ENCODE measurements around the gene FER. TPM values are rescaled to one million over a fixed set of nuclear protein-coding genes. Genes with fewer than 3 reads are reported as not detected.

FER gene
- total RNA-seq, 1 donor from 2014 or later, result 75.4 TPM

- FAIRE-seq (no peak), DNase-seq (ENCODE audit: low spot score in 2 of 2) (no peak)
Measured at GRCh38 chr5:109215040-109215439, 467.3 kb downstream of the FER start.

- DNase-seq (ENCODE audit: low spot score in 2 of 2), result no peak
Measured at GRCh38 chr5:109218818-109219217, 471.1 kb downstream of the FER start.

GRCh38 chr5:109223531-109223930 is 475.8 kb downstream of the FER start:
- FAIRE-seq (no peak), DNase-seq (ENCODE audit: low spot score in 2 of 2) (no peak)

More at GRCh38 chr5:109218818-109219217, 471.1 kb downstream of the FER start:
- FAIRE-seq, result no peak

- DNase-seq (ENCODE audit: low spot score in 2 of 2) (no peak), FAIRE-seq (no peak)
Measured at GRCh38 chr5:109224276-109224882, 476.7 kb downstream of the FER start.

GRCh38 chr5:109225716-109226625 is 478.3 kb downstream of the FER start:
- DNase-seq (ENCODE audit: low spot score in 2 of 2), result no peak
- no peak for FAIRE-seq

GRCh38 chr5:109230369-109230768 is 482.7 kb downstream of the FER start:
- FAIRE-seq, result no peak
- DNase-seq (ENCODE audit: low spot score in 2 of 2), result no peak

GRCh38 chr5:109231331-109231730 is 483.6 kb downstream of the FER start:
- FAIRE-seq, result no peak
- no peak for DNase-seq (ENCODE audit: low spot score in 2 of 2)

GRCh38 chr5:109234381-109234780 is 486.7 kb downstream of the FER start:
- FAIRE-seq (no peak), DNase-seq (ENCODE audit: low spot score in 2 of 2) (no peak)

GRCh38 chr5:109239456-109239855 is 491.8 kb downstream of the FER start:
- FAIRE-seq (no peak), DNase-seq (ENCODE audit: low spot score in 2 of 2) (no peak)

GRCh38 chr5:109242518-109242917 is 494.8 kb downstream of the FER start:
- no peak for DNase-seq (ENCODE audit: low spot score in 2 of 2)
- FAIRE-seq, result no peak

GRCh38 chr5:109246395-109246794 is 498.7 kb downstream of the FER start:
- no peak for FAIRE-seq

More at GRCh38 chr5:109246395-109246794, 498.7 kb downstream of the FER start:
- no peak for DNase-seq (ENCODE audit: low spot score in 2 of 2)

Small RNA genes within 50 kb of the gene (small RNA-seq; reads per million reads assigned to genes)
- not detected for gene AC109481.1
- not detected for gene RF00019
- gene RNU6-47P, result not detected

All from frontal cortex (tissue), 4 donors.